NCI-H2171 treated with DMSO at 0.1 percent for 48 hours (cell line): Measurements from ENCODE around the gene APOBEC2.
A peak's percentile ranks its signal among the peaks of the same experiment; 100 is the strongest.

Experiments
- DNase-seq: peaks from one replicate; lab custom pipeline; 2025; lab: John Stamatoyannopoulos, UW

APOBEC2 gene

DNA sequence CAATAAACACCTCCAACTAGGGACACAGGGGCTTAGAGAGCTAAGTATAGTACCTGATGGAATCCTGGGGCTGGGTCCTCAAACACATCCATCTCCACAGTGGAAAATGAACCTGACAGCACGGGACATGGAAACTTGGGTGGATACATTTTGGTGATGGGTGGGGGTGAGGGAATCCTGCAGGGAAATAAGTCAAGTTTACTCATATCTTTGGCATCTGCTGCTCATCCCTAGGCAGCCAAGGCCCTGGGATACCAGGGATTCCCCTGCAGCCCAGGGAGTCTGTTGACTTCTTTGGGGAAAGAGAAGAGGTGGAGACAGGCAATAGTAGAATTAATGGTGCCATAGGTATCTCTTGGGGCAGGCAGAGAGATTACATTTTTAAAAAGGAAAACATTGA is 6.6 kb downstream of the APOBEC2 start:
- no peak for DNase-seq

DNA sequence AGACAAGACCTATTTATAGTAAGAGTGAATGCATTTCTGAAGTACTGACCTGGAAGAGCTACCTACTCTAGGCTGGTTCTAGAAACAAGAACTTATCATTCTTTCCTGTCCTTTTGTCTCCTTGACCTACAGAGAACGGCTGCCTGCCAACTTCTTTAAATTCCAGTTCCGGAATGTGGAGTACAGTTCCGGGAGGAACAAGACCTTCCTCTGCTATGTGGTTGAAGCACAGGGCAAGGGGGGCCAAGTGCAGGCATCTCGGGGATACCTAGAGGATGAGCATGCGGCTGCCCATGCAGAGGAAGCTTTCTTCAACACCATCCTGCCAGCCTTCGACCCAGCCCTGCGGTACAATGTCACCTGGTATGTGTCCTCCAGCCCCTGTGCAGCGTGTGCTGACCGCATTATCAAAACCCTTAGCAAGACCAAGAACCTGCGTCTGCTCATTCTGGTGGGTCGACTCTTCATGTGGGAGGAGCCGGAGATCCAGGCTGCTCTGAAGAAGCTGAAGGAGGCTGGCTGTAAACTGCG is 8.3 kb downstream of the APOBEC2 start:
- no peak for DNase-seq

DNA sequence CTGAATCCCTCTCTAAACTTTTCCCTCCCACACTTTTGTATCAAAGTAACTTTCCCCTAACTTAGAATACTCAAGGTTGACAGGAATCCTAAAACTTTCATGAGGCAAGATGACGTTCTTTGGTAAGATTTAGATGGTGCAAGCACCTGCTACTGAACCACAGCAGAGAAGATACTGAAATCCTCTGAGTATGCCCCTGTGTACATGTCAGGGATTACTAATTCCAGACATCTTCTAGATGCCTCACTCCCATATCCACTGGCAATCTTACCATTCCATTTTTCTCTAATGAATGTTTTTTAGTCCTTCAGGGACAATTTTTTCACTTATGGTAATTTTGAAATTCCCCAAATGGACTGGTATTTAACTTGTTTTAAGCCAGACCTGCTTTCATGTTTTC is 9.1 kb downstream of the APOBEC2 start:
- DNase-seq, result no peak

DNA sequence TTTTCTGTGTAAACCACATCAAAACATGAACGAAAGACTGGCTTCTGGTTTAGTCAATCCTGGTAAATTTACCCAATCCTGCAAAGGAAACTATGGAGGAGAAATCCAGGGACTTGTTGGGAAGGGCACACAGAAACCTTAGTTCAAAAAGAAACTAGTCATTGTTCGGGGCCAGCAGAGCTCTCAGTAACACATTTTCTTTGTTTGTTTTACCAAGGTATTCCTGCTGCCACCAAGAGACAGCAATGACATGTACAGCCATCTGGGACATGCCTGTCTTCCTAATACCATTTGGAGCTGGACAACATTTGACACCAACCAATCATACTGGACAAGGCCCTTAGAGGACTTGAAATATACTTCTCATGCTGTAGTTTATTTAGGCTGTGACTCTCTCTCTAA is 10.9 kb downstream of the APOBEC2 start:
- DNase-seq, result peak; percentile 48

DNA sequence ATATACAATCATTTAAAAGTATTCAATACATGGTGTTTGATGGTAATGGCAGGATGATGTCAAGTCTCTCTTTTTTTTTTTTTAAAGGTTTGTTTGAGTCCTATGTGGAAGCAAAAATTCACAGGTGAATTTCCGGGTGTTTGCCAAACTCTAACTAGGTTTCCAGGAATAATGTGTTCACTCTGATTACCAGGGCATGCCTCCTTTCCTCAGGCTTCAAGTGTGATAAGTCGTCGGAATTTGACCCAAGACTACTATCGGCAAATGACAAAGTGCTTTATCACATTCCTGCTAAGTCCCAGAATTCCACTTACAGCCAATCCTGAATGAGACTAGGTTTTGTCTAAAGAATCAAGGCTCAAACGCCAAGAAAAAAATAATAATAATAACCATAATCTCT is 11.8 kb downstream of the APOBEC2 start:
- DNase-seq, result no peak

DNA sequence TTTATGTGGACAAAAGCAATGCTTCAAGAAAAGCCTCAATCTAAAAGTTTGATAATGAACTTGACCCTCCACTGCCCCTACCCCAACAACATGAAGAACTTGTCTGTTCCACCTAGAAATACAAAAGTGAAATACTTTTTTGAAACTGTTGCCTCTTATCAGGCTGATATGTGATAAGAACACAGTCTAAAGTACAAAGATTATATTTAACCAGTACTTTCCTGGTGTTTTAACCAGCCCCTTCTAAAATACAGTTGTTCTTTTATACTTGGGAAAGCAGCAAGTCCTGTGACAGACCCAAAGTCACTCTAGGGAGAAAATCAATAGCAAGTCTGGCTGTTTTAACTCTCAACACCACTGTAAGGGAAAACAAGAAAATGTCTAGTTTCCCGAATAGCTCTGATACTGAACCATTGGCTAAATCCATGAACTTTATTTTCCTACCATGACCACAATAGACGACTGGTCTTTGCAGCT is 12.6 kb downstream of the APOBEC2 start:
- no peak for DNase-seq

DNA sequence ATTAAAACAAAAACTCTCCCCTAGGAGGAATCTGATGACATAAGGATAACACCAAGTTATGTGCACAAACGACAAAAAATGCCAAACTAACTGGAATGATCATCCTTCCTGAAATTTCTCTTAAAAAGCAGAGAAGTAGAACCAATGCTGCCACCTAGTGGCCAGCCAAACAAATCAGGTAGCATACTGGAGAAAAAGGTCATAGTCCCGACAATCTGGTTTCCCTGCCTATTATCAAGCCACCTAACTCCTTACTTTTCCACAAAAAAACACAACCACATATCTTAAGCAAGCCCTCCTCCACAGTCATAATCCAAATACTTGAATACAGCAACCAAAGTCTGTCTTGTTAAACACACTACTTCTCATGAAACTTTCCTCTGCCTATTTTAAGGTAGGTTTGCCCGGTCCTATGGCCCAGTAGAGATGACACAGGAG is 13.9 kb downstream of the APOBEC2 start:
- DNase-seq, result peak; percentile 83

DNA sequence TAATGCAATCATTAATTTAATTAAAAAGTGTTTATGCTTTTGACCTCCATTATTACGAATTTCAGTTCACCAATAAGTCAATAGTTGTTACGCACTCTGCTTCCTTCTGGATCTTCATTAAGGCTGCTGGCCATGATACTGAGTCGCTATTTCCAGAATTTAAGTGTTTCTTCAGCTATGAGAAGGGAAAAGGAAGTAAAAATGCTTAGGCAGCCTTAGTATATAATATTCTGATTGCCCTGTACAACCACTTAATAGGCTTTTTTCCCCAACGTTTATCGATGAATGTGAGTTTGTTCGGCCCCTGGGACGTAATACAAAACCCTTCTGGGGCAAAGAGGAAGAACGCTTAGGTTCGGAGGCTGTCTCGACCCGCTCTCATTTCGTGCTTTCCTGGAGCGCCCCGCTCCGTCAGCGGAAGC is 18.5 kb downstream of the APOBEC2 start:
- peak; percentile 84 for DNase-seq

DNA sequence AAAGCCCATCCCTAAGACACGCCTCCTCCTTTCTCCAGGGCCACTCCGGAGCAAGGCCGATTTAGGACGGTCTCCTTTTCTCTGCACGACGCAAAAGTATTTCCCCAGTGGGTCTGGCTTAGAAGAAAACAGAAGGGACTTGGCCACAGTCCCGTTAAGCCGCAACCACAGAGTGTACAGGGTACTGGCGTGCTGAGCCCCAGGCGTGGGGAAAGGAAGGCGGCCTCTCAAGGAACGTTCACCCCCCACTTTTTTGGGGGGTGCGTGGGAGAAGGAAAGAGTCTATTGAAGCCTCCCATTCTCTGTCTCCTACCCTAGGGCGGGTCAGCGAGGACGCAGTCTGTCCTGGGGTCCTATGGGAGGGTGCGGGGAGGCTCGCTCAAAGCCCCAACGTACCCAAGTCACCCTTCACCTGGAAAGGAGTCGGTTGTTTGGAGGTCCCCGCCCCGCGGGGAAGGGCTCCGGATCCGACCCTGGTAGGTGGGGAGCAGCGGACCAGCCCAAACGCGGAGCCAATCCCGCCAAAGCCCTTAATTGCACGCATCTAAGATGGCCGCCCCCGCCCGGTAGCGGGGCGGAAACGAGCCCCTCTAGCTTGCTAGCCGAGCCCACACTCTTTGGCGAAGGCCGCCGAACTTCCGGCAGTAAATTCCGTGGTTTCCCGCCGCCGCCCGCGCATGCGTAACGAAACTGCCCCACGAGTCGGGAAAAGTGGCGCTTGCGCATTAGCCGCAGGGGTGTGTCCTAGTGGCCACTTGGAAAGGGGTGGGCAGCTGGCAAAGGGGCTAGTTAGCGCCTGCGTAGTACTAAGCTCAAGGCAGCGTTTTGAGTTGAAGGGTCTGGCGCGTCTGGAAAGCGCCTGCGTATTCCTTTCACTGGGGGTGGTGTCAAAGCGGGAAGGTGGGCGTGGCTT is 19.2 kb downstream of the APOBEC2 start, which contains the start of gene OARD1:
Gene OARD1 (minus strand): TSS at position 434 of the 913 bp plus-strand sequence. CDS start 722 bp downstream, outside the sequence.
- DNase-seq, result peak; percentile 99

DNA sequence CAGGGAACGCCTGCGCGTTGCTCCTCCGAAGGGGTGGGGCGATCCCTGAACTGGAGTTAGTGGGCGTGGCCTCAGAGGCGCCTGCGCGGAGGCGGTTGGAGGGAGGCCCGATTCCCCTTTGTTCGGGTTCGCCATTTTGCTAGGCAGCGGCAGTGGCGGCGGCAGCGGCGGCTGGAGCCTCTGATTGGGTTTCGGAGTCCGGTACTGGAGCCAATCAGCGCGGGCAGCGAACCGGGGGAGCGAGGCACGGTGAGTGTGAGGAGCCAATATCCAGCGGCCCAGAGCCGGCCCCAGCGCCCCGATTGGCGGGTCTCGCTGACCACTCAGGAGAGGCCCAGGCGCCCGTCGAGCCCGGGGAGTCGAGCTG is 19.8 kb downstream of the APOBEC2 start, which contains the start of gene NFYA:
Gene NFYA (plus strand): TSS at position 139 of the 367 bp plus-strand sequence. CDS start 6,116 bp downstream, outside the sequence.
- no peak for DNase-seq

DNA sequence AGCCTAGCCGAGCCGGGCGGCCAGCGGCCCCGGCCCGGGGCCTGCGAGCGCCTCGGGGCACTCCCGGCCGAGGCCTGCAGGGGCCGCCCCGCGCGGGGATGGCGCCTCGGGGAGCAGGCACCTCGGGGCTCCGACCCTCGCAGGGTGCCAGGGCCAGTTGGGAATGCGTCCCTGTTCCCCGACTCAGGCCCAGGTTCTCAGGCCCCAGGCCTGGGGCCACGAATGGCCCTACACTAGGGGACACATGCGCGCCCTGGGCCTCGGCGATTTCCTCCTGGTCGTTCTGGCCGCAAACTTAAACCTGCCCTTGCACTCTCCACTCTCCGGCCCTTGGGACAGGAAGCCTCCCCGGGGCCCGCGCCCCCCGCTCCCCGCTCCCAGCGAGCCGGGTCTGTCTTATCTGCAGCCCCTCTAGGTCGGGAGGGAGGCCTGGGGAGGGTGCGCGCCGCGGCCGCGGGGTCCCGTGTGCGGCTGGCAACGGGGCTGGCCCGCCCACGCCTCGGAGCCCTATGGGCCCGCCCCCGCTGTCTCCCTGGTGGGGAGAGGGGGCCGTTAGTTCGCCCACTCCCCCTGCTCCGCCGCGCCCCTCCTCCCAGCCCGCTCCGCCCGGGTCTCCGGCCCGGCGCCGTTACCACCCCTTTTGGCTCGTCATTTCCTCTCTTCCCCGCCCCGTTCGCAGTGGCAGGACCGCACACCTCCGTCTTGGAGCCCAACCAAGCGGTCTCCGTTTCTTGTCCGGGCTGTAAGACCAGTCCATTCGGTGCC is 20.4 kb downstream of the APOBEC2 start:
- DNase-seq, result peak; percentile 83

DNA sequence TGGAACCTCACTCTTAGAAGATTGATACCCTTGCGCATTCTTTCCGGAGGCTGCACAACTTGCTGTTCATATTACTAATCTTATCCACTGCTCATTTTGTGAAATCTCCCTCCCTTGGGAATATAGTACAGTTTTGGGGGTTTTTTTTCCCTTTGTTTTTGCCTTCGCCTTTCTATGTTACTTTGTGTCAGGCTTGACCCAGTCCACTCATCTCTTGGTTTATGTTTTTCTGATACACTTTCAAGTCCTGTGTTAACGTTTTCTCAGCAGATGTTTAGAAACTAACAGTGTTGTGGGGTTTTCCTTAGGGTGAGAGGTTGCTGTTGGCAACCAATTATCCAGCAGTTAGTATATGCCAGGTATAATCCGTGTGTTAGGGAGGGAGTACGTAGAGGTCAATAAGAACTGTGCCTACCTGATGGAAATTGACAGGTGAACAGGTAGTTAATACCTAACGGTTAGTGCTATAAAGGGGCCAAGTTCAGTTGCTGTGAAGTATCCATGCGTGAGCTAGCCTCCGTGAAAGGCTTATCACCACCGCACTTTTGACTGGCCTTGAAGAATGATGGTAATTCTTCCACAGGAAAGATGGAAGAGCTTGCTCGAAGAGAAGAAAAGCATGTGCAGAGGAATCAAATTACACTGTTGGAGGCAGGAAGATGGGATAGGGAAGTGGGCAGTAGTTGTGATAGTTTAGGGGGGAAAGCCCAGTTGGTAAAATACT is 21.1 kb downstream of the APOBEC2 start:
- peak; percentile 51 for DNase-seq

DNA sequence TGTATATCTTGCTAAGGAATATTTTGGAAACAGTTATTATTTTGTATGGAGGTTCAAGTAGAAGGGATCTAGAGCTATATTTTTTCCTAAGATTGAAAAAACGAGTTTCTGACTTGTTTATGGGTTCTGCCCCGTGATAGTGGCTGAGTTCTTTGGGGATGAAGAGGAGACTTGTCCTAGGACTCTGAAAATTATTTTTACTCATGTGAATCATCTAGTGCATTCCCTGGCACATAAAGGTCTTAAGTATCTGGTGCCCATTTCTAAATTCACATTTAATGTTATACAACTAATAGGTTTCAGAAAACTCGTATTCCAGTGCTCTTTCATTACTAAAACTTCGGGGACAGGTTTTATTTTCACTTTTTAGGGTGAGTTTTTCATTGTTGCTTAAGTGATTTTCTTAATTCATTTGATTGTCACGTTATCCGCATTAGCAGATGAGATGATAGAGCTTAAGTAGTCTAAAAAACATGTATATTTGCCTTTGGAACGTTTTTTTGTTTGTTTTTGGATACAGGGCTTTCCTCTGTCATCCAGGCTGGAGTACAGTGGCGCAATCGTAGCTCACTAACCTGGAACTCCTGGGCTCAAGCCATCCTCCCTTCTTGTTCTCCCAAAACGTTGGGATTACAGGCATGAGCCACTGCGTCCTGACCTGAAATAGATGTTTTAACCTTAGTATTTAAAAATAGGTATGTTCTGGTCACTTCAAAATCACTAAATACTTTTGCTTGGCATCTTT is 21.9 kb downstream of the APOBEC2 start:
- no peak for DNase-seq

DNA sequence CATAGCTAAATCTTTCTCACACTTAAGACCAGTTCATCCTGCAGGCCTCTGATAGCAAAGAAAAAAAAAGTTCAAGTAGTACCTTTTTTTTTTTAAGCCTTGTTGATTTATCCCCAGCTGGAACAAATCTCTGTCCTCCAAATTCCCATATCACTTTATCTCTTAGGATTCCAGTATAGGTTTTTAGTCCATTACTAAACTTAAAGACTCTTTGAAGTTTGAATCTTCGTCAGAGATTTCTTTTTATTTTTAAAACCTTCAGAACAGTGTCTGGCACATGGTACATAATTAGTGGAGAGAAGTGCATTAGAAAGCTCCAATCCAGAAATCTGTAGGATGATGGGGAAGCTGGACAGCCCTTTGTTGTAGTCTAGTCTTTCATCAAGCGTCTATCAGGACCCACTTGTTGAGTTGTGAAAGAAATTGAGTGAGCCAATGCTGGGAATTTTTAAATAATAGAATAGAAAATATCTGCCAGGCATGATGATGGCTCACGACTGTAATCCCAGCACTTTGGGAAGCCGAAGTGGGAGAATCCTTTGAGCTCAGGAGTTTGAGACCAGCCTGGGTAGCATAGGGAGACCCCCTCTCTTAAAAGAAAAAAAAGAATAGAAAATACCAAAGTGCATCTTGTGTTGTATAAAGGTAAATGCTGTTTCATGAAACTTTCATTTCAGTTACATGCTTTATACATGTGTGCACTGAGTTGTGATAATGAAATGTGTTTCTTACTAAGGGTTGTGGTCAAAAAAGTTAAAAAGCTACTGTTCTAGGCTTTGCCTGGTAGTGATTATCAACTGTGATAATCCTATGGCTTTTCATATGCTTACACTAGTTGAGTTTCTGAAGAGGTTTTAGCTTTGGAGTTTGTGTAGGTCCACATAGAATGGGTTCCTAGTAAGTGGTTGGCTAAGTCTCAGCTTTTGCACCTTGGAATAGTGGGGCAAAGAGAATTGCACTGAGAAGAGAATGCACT is 22.9 kb downstream of the APOBEC2 start:
- no peak for DNase-seq

DNA sequence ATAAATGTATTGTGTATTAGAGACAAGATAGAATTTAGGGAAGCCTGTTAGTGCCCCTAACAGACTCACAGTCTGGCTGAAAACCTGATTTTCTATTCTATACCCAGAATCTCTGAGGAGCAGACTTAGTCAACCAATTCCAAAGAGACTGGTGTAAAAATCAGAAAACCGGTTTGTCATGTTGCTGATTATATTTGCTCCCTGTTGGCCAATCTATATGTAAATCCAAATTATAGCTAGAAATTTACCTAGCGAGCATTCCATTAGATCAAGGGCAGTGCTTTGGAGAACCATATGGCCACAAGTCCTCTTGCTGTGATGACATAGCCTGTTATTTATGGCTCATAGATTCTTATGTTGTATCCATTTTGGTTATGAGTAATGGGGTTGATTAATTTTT is 24.5 kb downstream of the APOBEC2 start:
- no peak for DNase-seq

DNA sequence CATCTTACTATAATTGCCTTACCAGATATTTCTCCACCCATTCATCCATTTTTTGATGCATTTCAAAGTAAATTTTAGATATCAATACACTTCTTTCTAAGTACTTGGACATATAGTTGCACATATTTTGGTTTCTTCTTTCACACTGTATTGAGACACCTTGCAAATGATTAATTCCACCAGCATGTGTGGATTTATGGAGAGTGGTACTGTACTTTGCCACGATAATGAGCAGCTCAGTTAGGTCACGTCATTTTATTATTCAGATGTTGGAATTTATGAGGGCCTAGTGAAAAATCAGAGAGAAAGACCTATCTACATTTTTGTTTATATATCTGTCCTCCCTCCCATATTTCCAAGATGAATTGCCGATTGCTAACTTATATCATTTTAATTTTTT is 25.1 kb downstream of the APOBEC2 start:
- DNase-seq, result no peak

DNA sequence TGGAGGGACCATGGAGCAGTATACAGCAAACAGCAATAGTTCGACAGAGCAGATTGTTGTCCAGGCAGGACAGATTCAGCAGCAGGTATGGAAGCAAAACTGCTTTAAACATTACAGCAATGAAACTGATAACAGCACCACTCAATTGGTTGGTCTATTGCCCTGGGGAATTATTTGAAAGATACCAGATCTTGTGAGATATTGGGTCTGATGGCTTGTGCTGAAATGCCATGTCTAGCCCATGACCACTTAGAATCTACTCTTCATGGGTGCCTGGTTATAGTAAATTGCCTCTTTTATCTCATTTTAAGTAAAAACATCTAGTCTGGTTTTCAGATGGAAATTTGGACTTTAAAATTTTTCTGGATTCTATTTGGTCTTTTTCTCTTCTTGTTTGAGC is 26.1 kb downstream of the APOBEC2 start:
- no peak for DNase-seq

DNA sequence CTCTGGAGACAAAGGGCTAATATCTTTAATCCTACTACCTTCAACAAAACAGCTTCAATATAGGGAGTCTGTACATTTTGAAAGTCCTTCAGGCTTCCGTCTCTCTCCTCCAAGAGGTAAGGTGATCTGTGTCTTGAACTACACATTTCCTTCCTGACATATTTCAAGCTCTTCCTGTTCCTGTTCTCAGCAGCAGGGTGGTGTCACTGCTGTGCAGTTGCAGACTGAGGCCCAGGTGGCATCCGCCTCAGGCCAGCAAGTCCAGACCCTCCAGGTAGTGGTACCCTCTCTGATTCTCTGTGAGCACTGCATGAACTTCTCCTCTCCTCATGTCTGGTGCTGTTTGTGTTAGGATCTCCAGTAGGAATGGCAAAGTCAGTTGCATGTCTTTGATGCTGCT is 27.6 kb downstream of the APOBEC2 start:
- DNase-seq, result no peak

DNA sequence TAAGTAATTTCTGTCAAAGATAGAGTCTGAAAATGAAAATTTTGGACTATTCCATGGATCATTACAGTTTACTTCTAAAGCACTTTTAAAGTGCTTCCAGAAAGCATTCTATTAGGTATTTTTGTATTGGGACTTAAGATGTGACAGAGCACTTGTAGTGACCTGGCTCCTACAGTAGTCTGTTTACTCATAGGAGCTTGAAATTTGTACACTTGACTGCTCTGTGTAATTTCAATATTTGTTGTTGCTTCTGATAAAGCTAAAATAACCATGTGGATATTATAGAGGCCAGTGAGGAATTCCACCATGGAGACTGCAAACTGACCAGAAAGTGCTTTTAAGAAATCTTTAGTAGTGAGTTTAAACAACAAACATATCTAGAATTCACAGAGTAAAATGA is 30.1 kb downstream of the APOBEC2 start:
- no peak for DNase-seq

DNA sequence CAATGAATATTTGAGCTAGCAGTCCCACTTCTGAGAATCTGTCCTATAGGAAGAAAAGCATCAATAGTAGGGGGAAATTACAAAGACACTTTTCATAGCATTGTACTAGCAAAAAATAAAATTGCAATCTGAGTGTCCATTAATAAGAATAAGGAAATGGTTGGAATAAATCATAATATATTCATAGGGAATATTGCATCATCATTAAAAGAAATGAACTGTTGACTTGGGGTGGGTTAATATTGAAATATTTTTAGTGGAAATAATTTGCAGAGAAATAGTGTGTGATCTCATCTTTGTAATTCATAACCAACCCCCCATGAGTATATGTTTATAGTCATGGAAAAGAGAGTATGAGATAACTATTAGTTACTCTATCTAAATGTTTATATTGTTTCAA is 32.2 kb downstream of the APOBEC2 start:
- DNase-seq, result no peak
